ENCODE data around the gene TRIO.

- TF ChIP-seq CTCF (IDR thresholded peaks at IDR 0.05) = no peak
- TF ChIP-seq POLR2A (IDR thresholded peaks at IDR 0.05) = no peak
These were observed 80.2 kb downstream of the TRIO start for GRCh38 chr5:14223372-14223771.
